Astrocyte (in vitro differentiated cells and primary cell): ENCODE data around the gene PPA2. TPM values are rescaled to one million over a fixed set of nuclear protein-coding genes. Genes with fewer than 3 reads are reported as not detected.

Experiments
- DNase-seq: peaks from one replicate; pipeline ENCODE4 v3.0.0-alpha.2; 2010; ENCODE audit warnings: low read depth
- FAIRE-seq: peaks from 2 replicates; lab custom pipeline; 2011; peaks lifted over from hg19 to GRCh38; lab: Jason Lieb, UNC
- H2AFZ ChIP-seq: 2 replicates; pipeline ENCODE4 v1.6.0; 2012; ENCODE audit warnings: low read depth, low read length, inconsistent platforms
- H3K27ac ChIP-seq: 2 replicates; pipeline ENCODE4 v1.5.1; 2011; ENCODE audit warnings: low read depth, low read length, inconsistent platforms
- H3K27me3 ChIP-seq: 2 replicates; pipeline ENCODE4 v1.6.0; 2011; ENCODE audit warnings: low read length, inconsistent platforms; ENCODE audit not compliant: insufficient read depth
- H3K36me3 ChIP-seq: 2 replicates; pipeline ENCODE4 v1.5.1; 2011; ENCODE audit warnings: low read length, inconsistent platforms; ENCODE audit not compliant: insufficient read depth
- H3K4me1 ChIP-seq: 2 replicates; pipeline ENCODE4 v1.5.1; 2011; ENCODE audit warnings: low read length, inconsistent platforms; ENCODE audit not compliant: insufficient read depth
- H3K4me2 ChIP-seq: 2 replicates; pipeline ENCODE4 v1.6.0; 2012; ENCODE audit warnings: low read length, inconsistent platforms
- H3K4me3 ChIP-seq: 2 replicates; pipeline ENCODE4 v1.5.1; 2011; ENCODE audit warnings: low read depth, mild to moderate bottlenecking, low read length, inconsistent platforms; ENCODE audit not compliant: insufficient read depth
- H3K79me2 ChIP-seq: 2 replicates; pipeline ENCODE4 v1.6.0; 2012; ENCODE audit warnings: mild to moderate bottlenecking, low read length, inconsistent platforms; ENCODE audit not compliant: insufficient read depth
- H3K9ac ChIP-seq: 2 replicates; pipeline ENCODE4 v1.6.0; 2012; ENCODE audit warnings: mild to moderate bottlenecking, low read length, inconsistent platforms
- H3K9me3 ChIP-seq: 2 replicates; pipeline ENCODE4 v1.5.1; 2012; ENCODE audit warnings: low read depth, mild to moderate bottlenecking, low read length, inconsistent platforms; ENCODE audit not compliant: insufficient read depth
- H4K20me1 ChIP-seq: 2 replicates; pipeline ENCODE4 v1.6.0; 2012; ENCODE audit warnings: low read length, inconsistent platforms; ENCODE audit not compliant: insufficient read depth
- H3K27ac Mint-ChIP-seq: one replicate; pipeline ENCODE4 v1.8.0; 2021; ENCODE audit warnings: mild to moderate bottlenecking, mixed read lengths; ENCODE audit not compliant: unreplicated experiment
- H3K27me3 Mint-ChIP-seq: one replicate; pipeline ENCODE4 v1.8.0; 2021; ENCODE audit warnings: low read depth, mixed read lengths; ENCODE audit not compliant: unreplicated experiment
- H3K36me3 Mint-ChIP-seq: one replicate; pipeline ENCODE4 v1.8.0; 2021; ENCODE audit warnings: low read depth, mixed read lengths; ENCODE audit not compliant: unreplicated experiment
- H3K4me1 Mint-ChIP-seq: one replicate; pipeline ENCODE4 v1.8.0; 2021; ENCODE audit warnings: low read depth, mixed read lengths; ENCODE audit not compliant: unreplicated experiment
- H3K4me3 Mint-ChIP-seq: one replicate; pipeline ENCODE4 v1.8.0; 2021; ENCODE audit warnings: mild to moderate bottlenecking, moderate library complexity, mixed read lengths; ENCODE audit not compliant: unreplicated experiment
- H3K9me3 Mint-ChIP-seq: one replicate; pipeline ENCODE4 v1.8.0; 2021; ENCODE audit warnings: mild to moderate bottlenecking, mixed read lengths; ENCODE audit not compliant: unreplicated experiment
- CTCF ChIP-seq: IDR thresholded peaks from 2 replicates; pipeline ENCODE4 v1.5.1; 2011; ENCODE audit warnings: low read depth, mild to moderate bottlenecking, inconsistent platforms, low read length, moderate library complexity; ENCODE audit not compliant: insufficient read depth
- EZH2 ChIP-seq: IDR thresholded peaks from 2 replicates; pipeline ENCODE4 v1.6.1; 2012; ENCODE audit warnings: mild to moderate bottlenecking, low read length, inconsistent platforms; ENCODE audit not compliant: insufficient read depth
- total RNA-seq: library from RNA; stranded (reverse); gene quantifications from 2 replicates; pipeline ENCODE4 v1.2.1, GENCODE V29; 2021

PPA2 gene
- total RNA-seq, 1 donor from 2014 or later, result 52.3 TPM

GRCh38 chr4:105432438-105432837 lies 41.4 kb downstream of the PPA2 start:
- Histone ChIP-seq H3K9ac (no peak overlapping the region), H3K27ac (no peak overlapping the region), H4K20me1 (no peaks in the 10 kb centered on the region), H3K4me2 (no peak overlapping the region), H2AFZ (no peak overlapping the region), H3K4me3 (no peak overlapping the region), H3K9me3 (peaks cover 3% of the 10 kb centered on the region), H3K79me2 (no peaks in the 10 kb centered on the region), H3K4me1 (no peaks in the 10 kb centered on the region), H3K27me3 (no peaks in the 10 kb centered on the region), H3K36me3 (peaks cover 2% of the 10 kb centered on the region)
- Mint-ChIP-seq H3K4me1 (no peaks in the 10 kb centered on the region), H3K9me3 (peaks cover 2% of the 10 kb centered on the region), H3K27ac (no peak overlapping the region), H3K27me3 (no peaks in the 10 kb centered on the region), H3K4me3 (no peak overlapping the region), H3K36me3 (peaks cover 29% of the 10 kb centered on the region)
- DNase-seq (no peak), FAIRE-seq (no peak)
- TF ChIP-seq CTCF, result no peak
- TF ChIP-seq EZH2, result no peak

- peaks cover 29% of the 10 kb centered on the region for H3K36me3 Mint-ChIP-seq
- H3K9me3 Mint-ChIP-seq, result no peaks in the 10 kb centered on the region
- Histone ChIP-seq H4K20me1 (no peaks in the 10 kb centered on the region), H3K9me3 (peaks cover 3% of the 10 kb centered on the region), H2AFZ (no peak overlapping the region), H3K4me2 (no peak overlapping the region), H3K27me3 (no peaks in the 10 kb centered on the region), H3K36me3 (peaks cover 2% of the 10 kb centered on the region), H3K4me1 (no peaks in the 10 kb centered on the region), H3K79me2 (no peaks in the 10 kb centered on the region), H3K9ac (no peak overlapping the region), H3K4me3 (no peak overlapping the region), H3K27ac (no peak overlapping the region)
- H3K27ac Mint-ChIP-seq, result no peak overlapping the region
- FAIRE-seq (no peak), DNase-seq (no peak)
- TF ChIP-seq CTCF, result no peak
- no peak for TF ChIP-seq EZH2
- no peaks in the 10 kb centered on the region for H3K27me3 Mint-ChIP-seq
- no peaks in the 10 kb centered on the region for H3K4me1 Mint-ChIP-seq
- H3K4me3 Mint-ChIP-seq, result no peak overlapping the region
Observed at GRCh38 chr4:105430811-105431210, 43.1 kb downstream of the PPA2 start.

GRCh38 chr4:105426187-105426897 lies 47.5 kb downstream of the PPA2 start:
- DNase-seq, result no peak
- H2AFZ ChIP-seq, result no peak overlapping the region
- H3K9me3 Mint-ChIP-seq, result peaks cover 5% of the 10 kb centered on the region
- no peak overlapping the region for H3K4me3 ChIP-seq
- TF ChIP-seq CTCF (no peak), EZH2 (no peak)
- H4K20me1 ChIP-seq, result no peaks in the 10 kb centered on the region
- no peaks in the 10 kb centered on the region for H3K9me3 ChIP-seq
- no peaks in the 10 kb centered on the region for H3K79me2 ChIP-seq
- peaks cover 6% of the 10 kb centered on the region for H3K4me1 Mint-ChIP-seq
- FAIRE-seq, result no peak
- no peak overlapping the region for H3K4me3 Mint-ChIP-seq
- no peaks in the 10 kb centered on the region for H3K4me1 ChIP-seq
- H3K27ac Mint-ChIP-seq, result no peak overlapping the region
- no peaks in the 10 kb centered on the region for H3K27me3 Mint-ChIP-seq
- peaks cover 31% of the 10 kb centered on the region for H3K36me3 Mint-ChIP-seq
- H3K4me2 ChIP-seq, result no peak overlapping the region
- no peak overlapping the region for H3K9ac ChIP-seq
- H3K27ac ChIP-seq, result no peak overlapping the region
- peaks cover 5% of the 10 kb centered on the region for H3K36me3 ChIP-seq
- no peaks in the 10 kb centered on the region for H3K27me3 ChIP-seq
